Lower leg skin (tissue), 4 donors: ENCODE measurements around the gene CARMIL3. TPM values are rescaled to one million over a fixed set of nuclear protein-coding genes. Genes with fewer than 3 reads are reported as not detected.
A peak's percentile ranks its signal among the peaks of the same experiment; 100 is the strongest.

Source experiments
- DNase-seq, 2 donors: peaks; one replicate each; pipeline ENCODE4 v3.0.0-alpha.2; 2019; ENCODE audit warnings: low spot score in 2 of 2
- H3K4me3 ChIP-seq: fragments of 200-600 bp; sonication (generic); 2 replicates; pipeline ENCODE4 v1.5.1; 2017; ENCODE audit warnings: mild to moderate bottlenecking, low read depth; ENCODE audit not compliant: poor library complexity, severe bottlenecking
- CTCF ChIP-seq, 3 donors: fragments of 450-650 bp; IDR thresholded peaks; one replicate each; pipeline ENCODE4 v1.5.1; 2016; ENCODE audit warnings: antibody characterized with exemption in 3 of 3, mild to moderate bottlenecking in 3 of 3, moderate library complexity in 2 of 3
- POLR2A ChIP-seq, 2 donors: fragments of 450-650 bp; IDR thresholded peaks; one replicate each; pipeline ENCODE4 v1.6.1; 2016 to 2017; ENCODE audit warnings: antibody characterized with exemption in 2 of 2, mild to moderate bottlenecking in 1 of 2, moderate library complexity in 1 of 2
- WGBS, 2 donors: methylation state at CpG; one replicate each; pipeline ENCODE4 v1.1.5; 2018; 5-methylcytosine and 5-hydroxymethylcytosine counted together
- intact Hi-C: fragments of 100-400 bp; cut with DNase I; formaldehyde crosslinking; loops from one replicate; pipeline ENCODE4 v1.15.0; 2023; ENCODE audit warnings: low total_unique reads
- total RNA-seq, 4 donors: library from RNA; depleted of rRNA; stranded (reverse); fragments of >200 nt; gene quantifications; one replicate each; pipeline ENCODE4 v1.1.0, GENCODE V29; 2016

Gene CARMIL3
- total RNA-seq, 4 donors from 2014 or later: 2.8 to 7.6 (median 5.2) TPM

GRCh38 chr14:24080888-24081738 lies 29.3 kb downstream of the CARMIL3 start:
- 0% methylated on average over 18 to 29 of the region's 74 CpGs for WGBS, 2 donors
- intact Hi-C loops: no loop called here
- DNase-seq: no peak
- H3K4me3 ChIP-seq: peak overlapping the region; percentile 37
- TF ChIP-seq CTCF (IDR thresholded peaks at IDR 0.05) (no peak), POLR2A (IDR thresholded peaks at IDR 0.05) (no peak)

- intact Hi-C loops: no loop called here
- no peak for TF ChIP-seq CTCF (IDR thresholded peaks at IDR 0.05)
- TF ChIP-seq POLR2A (IDR thresholded peaks at IDR 0.05): no peak
- no peak overlapping the region for H3K4me3 ChIP-seq
- no peak for DNase-seq
- WGBS, 2 donors: 23 to 34% methylated on average over 13 to 22 of the region's 26 CpGs
Measured at GRCh38 chr14:24081739-24082211, 30.0 kb downstream of the CARMIL3 start.

- intact Hi-C loops: no loop called here
- TF ChIP-seq CTCF (IDR thresholded peaks at IDR 0.05) (no peak), POLR2A (IDR thresholded peaks at IDR 0.05) (no peak)
- DNase-seq: no peak
- 88 to 95% methylated on average over 5 of the region's 5 CpGs for WGBS, 2 donors
- no peak overlapping the region for H3K4me3 ChIP-seq
Measured at GRCh38 chr14:24082411-24083080, 30.7 kb downstream of the CARMIL3 start.

- no peak overlapping the region for H3K4me3 ChIP-seq
- DNase-seq: no peak
- WGBS, 2 donors: 82 to 89% methylated on average over 3 of the region's 3 CpGs
- intact Hi-C loops: no loop called here
- TF ChIP-seq CTCF (IDR thresholded peaks at IDR 0.05) (no peak), POLR2A (IDR thresholded peaks at IDR 0.05) (no peak)
Measured at GRCh38 chr14:24083462-24083861, 31.7 kb downstream of the CARMIL3 start.

GRCh38 chr14:24084440-24084839 lies 32.6 kb downstream of the CARMIL3 start:
- DNase-seq: no peak
- H3K4me3 ChIP-seq: no peak overlapping the region
- intact Hi-C loops: no loop called here
- whole genome bisulfite sequencing, 2 donors: 90 to 98% methylated on average over 2 of the region's 2 CpGs
- no peak for TF ChIP-seq CTCF (IDR thresholded peaks at IDR 0.05)
- TF ChIP-seq POLR2A (IDR thresholded peaks at IDR 0.05): no peak
